Activated gamma-delta T cell (primary cell): Measurements from ENCODE around the gene DNAJA1.
"Not testable (repeated sequence)": the region's sequence is repeated elsewhere in the genome, so short reads cannot be mapped to it uniquely, and the experiment has no call there.

ENCODE experiments used
- DNase-seq: peaks from one replicate; lab custom pipeline; 2025; lab: John Stamatoyannopoulos, UW

Gene DNAJA1

DNA sequence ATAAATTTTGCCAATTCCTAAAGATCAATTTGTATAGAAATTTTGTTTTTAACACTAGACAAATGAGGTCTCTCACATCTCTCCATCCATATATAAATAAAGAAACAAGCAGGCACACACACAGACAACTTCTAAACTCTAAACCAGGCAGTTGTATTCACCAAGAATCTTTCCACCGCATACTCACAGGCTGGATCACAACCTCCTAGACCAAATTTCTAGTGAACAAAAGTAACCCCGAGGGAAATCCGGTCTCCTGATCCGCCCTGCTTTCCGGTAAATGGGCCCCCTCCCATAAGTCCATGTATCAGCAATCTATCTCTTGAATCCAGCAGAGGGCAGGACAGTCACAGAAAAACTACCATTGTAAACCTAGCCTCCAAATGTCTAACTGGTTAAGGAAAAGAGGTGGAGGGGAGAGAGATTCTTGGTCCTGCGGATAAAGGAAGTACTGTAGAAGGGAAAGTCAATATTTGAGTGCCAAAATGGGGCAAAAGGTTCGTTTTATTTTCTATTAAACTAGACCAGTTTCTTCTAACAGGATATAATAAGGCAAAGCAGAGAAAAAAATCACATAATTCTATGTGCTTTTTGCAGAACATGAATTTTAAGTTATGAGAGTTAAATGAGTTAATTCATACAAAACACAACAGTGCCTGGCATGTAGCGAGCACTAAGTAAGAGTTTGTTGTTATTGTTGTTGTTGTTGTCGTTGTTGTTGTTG is 56.2 kb downstream of the DNAJA1 start:
- DNase-seq = no peak

DNA sequence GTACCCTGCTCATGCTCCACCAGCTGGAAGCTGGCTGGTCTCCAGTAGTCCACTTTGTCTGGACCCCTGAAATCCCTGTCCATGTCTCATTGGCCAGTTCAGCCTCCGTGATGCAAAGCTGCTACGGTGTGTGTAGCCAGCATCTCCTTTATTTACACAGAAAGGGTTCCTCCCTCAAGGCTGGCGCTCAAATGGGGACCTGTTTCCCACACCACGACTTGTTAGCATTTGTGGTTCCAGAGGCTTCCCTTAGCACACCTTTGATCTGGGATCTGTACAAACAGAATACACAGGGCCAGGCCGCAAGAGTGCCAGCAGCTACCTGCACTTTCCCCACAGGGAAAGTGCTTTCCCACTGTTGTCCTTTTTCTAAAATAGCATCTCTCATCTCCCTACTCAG is 57.1 kb downstream of the DNAJA1 start:
- DNase-seq = no peak

DNA sequence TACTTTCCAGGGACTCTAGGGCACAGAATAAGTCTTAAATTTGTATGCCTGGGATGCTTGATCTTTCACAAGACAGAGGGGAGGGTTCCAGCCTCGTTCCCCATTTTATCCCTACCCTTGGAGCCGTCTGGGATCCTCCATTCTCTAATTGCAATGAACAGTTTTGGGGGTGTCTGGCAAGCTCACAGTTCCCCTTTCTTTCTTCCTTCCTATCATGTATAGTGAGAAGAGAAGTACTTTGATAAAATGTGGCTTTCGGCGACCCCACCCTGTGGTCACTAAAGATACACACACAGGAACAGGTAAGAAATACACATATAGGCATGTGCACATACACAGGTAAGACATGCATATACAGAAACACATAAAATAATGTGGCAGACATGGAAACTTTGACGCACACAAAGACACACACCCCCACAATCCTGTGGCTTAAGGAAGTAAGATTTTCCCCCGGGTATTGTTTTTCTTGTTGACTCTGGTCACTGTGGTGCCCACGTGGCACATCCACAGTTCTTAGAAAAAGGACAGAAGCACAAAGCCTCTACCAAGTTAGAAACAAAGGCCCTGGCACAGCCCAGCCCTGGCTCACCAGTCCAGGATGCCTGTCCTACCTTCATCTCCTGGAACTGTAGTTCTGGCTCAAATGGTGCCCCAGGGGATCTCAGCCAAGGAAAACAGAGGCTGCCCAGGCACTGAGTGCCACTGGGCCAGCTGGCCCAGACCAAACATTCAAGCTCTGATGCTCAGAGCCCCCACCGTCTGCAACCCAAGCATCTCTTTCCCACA is 57.7 kb downstream of the DNAJA1 start:
- DNase-seq = no peak

GRCh38 chr9:33085672-33086071 is 60.6 kb downstream of the DNAJA1 start:
- not testable (repeated sequence) for DNase-seq
